Measurements from ENCODE around the gene ATG4A. TPM values are rescaled to one million over a fixed set of nuclear protein-coding genes. Genes with fewer than 3 reads are reported as not detected.

Gene ATG4A
- total RNA-seq, 4 donors from 2014 or later: 4.9 to 13.2 (median 8.9) TPM

GRCh38 chrX:108117988-108118387 is 26.4 kb downstream of the ATG4A start:
- DNase-seq: no peak
- intact Hi-C loops (cut with DNase I; ENCODE audit: low total_unique reads): no loop called here
- H3K36me3 ChIP-seq: no peaks in the 10 kb centered on the region
- no peak overlapping the region for H3K27ac ChIP-seq
- no peaks in the 10 kb centered on the region for H3K4me1 ChIP-seq
- H3K27me3 ChIP-seq: no peaks in the 10 kb centered on the region
- H3K4me3 ChIP-seq: no peak overlapping the region
- no peak for TF ChIP-seq CTCF (IDR thresholded peaks at IDR 0.05)
- H3K9me3 ChIP-seq: no peaks in the 10 kb centered on the region

- TF ChIP-seq POLR2A (IDR thresholded peaks at IDR 0.05) (no peak), CTCF (IDR thresholded peaks at IDR 0.05) (no peak)
- Histone ChIP-seq H3K9me3 (no peaks in the 10 kb centered on the region), H3K4me3 (no peak overlapping the region), H3K27me3 (no peaks in the 10 kb centered on the region), H3K36me3 (no peaks in the 10 kb centered on the region), H3K27ac (no peak overlapping the region), H3K4me1 (no peaks in the 10 kb centered on the region)
- DNase-seq: no peak
- intact Hi-C loops (cut with DNase I; ENCODE audit: low total_unique reads): no loop called here
Measured at GRCh38 chrX:108121291-108121690, 29.7 kb downstream of the ATG4A start.

GRCh38 chrX:108122748-108123147 is 31.2 kb downstream of the ATG4A start:
- intact Hi-C loops (cut with DNase I; ENCODE audit: low total_unique reads): no loop called here
- TF ChIP-seq POLR2A (IDR thresholded peaks at IDR 0.05): no peak
- TF ChIP-seq CTCF (IDR thresholded peaks at IDR 0.05): no peak
- Histone ChIP-seq H3K27me3 (no peaks in the 10 kb centered on the region), H3K4me1 (no peaks in the 10 kb centered on the region), H3K36me3 (no peaks in the 10 kb centered on the region), H3K4me3 (no peak overlapping the region), H3K27ac (no peak overlapping the region), H3K9me3 (no peaks in the 10 kb centered on the region)
- no peak for DNase-seq

GRCh38 chrX:108123591-108124366 is 32.2 kb downstream of the ATG4A start:
- no peaks in the 10 kb centered on the region for H3K4me1 ChIP-seq
- intact Hi-C loops (cut with DNase I; ENCODE audit: low total_unique reads): no loop called here
- no peaks in the 10 kb centered on the region for H3K9me3 ChIP-seq
- TF ChIP-seq POLR2A (IDR thresholded peaks at IDR 0.05) (no peak), CTCF (IDR thresholded peaks at IDR 0.05) (no peak)
- no peak overlapping the region for H3K4me3 ChIP-seq
- H3K36me3 ChIP-seq: no peaks in the 10 kb centered on the region
- no peak overlapping the region for H3K27ac ChIP-seq
- H3K27me3 ChIP-seq: no peaks in the 10 kb centered on the region
- DNase-seq: no peak

- no peak for TF ChIP-seq CTCF (IDR thresholded peaks at IDR 0.05)
- DNase-seq: no peak
- no peak overlapping the region for H3K27ac ChIP-seq
- intact Hi-C loops (cut with DNase I; ENCODE audit: low total_unique reads): no loop called here
- H3K9me3 ChIP-seq: no peaks in the 10 kb centered on the region
- H3K36me3 ChIP-seq: no peaks in the 10 kb centered on the region
- no peaks in the 10 kb centered on the region for H3K4me1 ChIP-seq
- H3K27me3 ChIP-seq: no peaks in the 10 kb centered on the region
- H3K4me3 ChIP-seq: no peak overlapping the region
Measured at GRCh38 chrX:108126661-108127060, 35.1 kb downstream of the ATG4A start.

Data from uterus (tissue), 4 donors.